ENCODE data around the gene ARHGAP30.

Gene ARHGAP30

DNA sequence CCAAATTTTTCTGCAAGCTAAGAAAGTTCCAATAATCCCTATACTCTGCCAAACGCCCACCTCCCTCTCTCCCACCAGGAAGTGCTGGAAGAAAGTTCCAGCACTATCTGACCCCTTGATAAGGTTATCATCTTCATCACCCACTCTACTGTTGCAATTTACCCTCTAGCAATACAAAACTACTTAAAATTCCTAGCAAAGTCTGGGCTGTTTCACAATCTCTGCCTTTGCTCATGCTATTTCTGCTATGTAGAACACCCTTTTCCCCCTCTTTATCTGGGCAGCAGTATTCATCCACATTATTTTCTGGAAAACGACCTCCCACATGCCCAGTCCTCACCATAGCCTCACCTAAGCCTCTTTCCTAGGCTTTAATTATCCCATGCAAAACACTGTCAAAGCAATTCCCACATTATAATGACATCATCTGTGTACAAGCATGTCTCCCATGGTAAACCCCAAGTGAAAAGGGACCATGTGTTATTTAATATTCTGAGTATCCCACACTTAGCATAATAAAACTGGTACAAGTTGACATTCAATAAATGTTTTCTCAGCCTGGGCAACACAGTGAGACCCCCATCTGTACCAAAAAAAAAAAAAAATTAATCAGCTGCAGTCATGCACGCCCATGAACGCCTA lies 60.7 kb downstream of the ARHGAP30 start:
- no peak for DNase-seq

DNA sequence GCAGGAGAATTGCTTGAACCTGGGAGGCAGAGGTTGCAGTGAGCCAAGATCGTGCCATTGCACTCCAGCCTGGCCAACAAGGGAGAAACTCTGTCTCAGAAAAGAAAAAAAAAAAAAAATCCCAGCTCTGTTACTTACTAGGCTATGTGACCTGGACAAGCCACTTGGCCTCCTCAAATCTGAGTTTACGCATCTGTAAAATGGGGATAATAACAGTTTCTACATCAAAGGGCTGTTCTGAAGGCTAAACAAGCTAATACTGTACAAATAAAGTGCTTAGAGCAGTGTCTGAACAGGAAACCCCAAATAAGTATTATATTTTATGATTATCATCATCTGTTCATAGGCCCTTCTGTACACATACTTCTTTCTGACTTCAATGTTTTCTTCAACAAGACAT lies 62.3 kb downstream of the ARHGAP30 start:
- no peak for DNase-seq

DNA sequence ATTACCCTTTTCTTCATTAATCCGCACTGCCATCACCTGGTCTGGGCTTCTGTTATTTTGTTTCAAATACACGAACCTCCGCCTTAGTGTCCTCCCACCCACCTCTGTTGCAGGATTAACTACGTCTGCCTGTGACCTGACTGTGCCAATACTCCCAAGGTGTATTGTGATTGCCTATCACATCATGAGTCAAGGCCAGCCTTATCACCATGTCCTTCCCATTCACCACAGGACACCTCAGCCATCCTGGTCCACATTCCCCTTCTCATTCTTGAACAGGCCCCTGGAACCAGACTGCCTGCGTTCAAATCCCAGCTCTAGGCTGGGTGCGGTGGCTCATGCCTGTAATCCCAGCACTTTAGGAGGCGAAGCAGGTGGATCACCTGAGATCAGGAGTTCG lies 63.1 kb downstream of the ARHGAP30 start:
- DNase-seq, result no peak

DNA sequence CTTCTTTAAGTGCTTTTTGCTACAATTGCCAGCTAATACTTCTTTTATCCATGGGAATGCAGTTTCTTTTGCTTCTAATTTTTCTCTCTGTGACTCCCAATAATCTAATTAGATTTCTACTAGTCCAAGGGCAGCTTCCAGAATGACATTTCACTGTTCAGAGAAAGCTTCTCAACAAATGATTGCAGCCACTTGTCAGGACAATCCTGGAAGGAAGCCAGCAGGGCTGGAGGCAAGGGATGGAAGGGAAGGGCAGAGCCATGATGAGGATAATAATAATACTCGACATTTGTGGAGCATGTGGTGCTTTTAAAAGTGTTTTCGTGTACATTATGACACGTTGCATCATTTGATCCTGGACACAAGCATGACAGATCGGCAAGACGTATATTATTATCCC lies 68.2 kb downstream of the ARHGAP30 start:
- DNase-seq, result no peak

DNA sequence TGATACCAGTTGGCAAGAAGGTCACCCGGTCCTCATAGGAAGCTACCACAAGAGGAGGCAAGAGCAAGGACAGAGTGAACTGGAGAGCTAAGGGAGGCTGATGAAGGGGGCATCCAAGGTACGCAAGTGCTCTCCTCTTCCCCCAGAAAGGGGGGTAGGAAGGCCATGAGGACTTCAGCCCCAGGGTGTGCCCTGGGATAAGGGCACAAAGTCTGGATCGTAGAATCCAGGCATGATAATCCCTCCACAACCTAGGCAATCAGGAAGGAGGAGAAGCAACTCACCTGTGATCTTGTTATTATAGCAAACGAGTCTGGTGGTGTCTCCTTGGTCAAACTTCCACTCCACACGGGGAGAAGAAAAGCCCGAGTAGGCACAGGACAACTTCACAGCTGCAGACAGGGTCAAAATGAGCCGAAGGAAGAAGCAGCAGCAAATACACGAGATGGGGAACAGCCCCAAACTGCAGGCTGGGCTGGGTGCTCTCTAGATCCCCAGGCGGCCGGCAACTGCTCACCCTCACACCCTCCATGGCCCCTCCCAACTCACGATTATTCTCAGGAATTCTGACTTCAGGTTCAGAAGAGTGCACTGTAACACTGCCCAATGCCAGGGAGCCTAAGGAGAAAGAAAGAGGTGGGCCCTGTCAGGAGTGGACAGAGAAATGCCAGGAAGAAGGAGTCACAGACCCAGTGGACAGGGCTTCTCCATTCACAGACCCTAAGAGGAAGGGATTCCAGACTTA lies 68.8 kb downstream of the ARHGAP30 start:
- no peak for DNase-seq

DNA sequence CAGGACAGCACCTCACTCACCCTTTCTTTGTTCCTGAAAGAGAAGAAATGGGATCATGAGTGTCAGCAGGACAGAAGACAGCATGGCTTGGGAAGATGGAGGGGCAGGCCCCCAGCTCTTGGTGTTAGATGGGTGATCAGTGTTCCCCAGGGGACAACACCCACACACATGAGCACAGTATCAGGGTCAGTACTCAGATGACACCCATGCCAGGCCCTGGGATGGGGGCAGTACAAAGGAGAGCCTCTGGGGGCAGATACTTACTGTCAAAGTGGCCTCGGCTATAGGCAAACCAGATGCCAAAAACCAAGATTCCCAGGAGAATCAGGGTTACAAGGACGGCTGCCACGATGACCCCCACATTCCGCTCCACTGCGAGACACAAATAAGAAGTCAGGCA lies 70.3 kb downstream of the ARHGAP30 start:
- no peak for DNase-seq

DNA sequence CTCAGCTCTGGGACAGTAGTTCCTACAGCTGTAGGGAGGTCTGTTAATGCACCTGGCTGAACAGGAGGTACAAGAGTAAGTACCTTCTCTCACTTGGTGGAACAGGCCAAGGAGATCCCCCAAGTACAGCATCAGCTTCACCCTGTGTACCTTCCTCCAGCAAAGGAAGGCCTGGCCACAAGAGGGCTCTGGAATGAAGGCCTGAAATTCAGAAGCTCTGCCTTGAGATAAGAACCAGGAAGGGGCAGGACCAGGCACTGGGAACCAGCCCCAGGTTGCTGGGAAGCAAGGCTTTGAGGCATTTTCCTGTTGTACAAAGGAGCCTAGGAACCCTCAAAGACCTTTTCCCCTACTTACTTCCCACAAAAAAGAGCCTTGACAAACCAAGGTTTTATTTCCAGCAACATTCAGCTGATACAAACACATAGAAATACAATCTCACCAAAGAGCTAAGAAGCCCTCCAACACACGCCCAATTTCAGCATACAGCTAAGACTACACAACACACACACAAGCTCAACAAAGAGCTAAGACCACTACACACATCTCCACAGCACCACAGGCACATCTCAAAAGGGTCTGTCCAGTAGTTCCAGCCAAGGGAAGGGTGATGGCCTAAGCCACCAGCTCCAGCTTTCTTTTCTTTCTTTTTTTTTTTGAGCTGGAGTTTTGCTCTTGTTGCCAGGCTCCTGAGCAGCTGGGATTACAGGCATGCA lies 72.2 kb downstream of the ARHGAP30 start:
- peak; percentile 83 to 84 for DNase-seq
